Keratinocyte (primary cell): ENCODE data around the gene ZNF787. TPM values are rescaled to one million over a fixed set of nuclear protein-coding genes. Genes with fewer than 3 reads are reported as not detected.

Source experiments
- DNase-seq: peaks from one replicate; pipeline ENCODE4 v3.0.0-alpha.2; 2011; ENCODE audit warnings: low read depth, missing footprints, low spot score
- FAIRE-seq: peaks from 2 replicates; lab custom pipeline; 2011; peaks lifted over from hg19 to GRCh38; lab: Jason Lieb, UNC
- H2AFZ ChIP-seq: 2 replicates; pipeline ENCODE4 v1.6.0; 2012; ENCODE audit warnings: low read length, control low read depth, inconsistent platforms; ENCODE audit not compliant: control insufficient read depth
- H3K27ac ChIP-seq: 2 replicates; pipeline ENCODE4 v1.5.1; 2011; ENCODE audit warnings: low read length; ENCODE audit not compliant: control insufficient read depth, insufficient read depth
- H3K27me3 ChIP-seq: 3 replicates; pipeline ENCODE4 v1.6.0; 2011; ENCODE audit warnings: low read length; ENCODE audit not compliant: control insufficient read depth, insufficient read depth; ENCODE audit errors: extremely low read depth
- H3K36me3 ChIP-seq, 2 experiments: 2 replicates in 1 of 2; 3 replicates in 1 of 2; pipeline ENCODE4 v1.5.1; 2011; ENCODE audit warnings: low read length in 2 of 2, mild to moderate bottlenecking in 1 of 2; ENCODE audit not compliant: control insufficient read depth in 2 of 2, insufficient read depth in 2 of 2; ENCODE audit errors: extremely low read depth in 1 of 2
- H3K4me1 ChIP-seq: 3 replicates; pipeline ENCODE4 v1.5.1; 2011; ENCODE audit warnings: low read length; ENCODE audit not compliant: control insufficient read depth, insufficient read depth; ENCODE audit errors: extremely low read depth
- H3K4me2 ChIP-seq: 3 replicates; pipeline ENCODE4 v1.6.0; 2011; ENCODE audit warnings: low read depth, low read length; ENCODE audit not compliant: control insufficient read depth, insufficient read depth; ENCODE audit errors: extremely low read depth
- H3K4me3 ChIP-seq, 3 experiments: fragments of 200-600 bp in 1 of 3; sonication (generic) in 1 of 3; 2 replicates in 2 of 3; 3 replicates in 1 of 3; pipeline ENCODE4 v1.5.1; 2011 to 2016; ENCODE audit warnings: low read length in 3 of 3, mild to moderate bottlenecking in 3 of 3, control low read depth in 2 of 3, inconsistent platforms in 1 of 3, low read depth in 1 of 3, mixed read lengths in 1 of 3, mixed run types in 1 of 3, moderate library complexity in 1 of 3; ENCODE audit not compliant: control insufficient read depth in 2 of 3, insufficient read depth in 2 of 3; ENCODE audit errors: extremely low read depth in 1 of 3
- H3K79me2 ChIP-seq: 2 replicates; pipeline ENCODE4 v1.6.0; 2012; ENCODE audit warnings: low read length; ENCODE audit not compliant: control insufficient read depth, insufficient read depth
- H3K9ac ChIP-seq: 3 replicates; pipeline ENCODE4 v1.6.0; 2011; ENCODE audit warnings: low read length; ENCODE audit not compliant: control insufficient read depth, insufficient read depth; ENCODE audit errors: extremely low read depth
- H3K9me1 ChIP-seq: 3 replicates; pipeline ENCODE4 v1.6.0; 2011; ENCODE audit warnings: low read length; ENCODE audit not compliant: control insufficient read depth, insufficient read depth; ENCODE audit errors: extremely low read depth
- H3K9me3 ChIP-seq: 2 replicates; pipeline ENCODE4 v1.5.1; 2012; ENCODE audit warnings: low read depth, low read length; ENCODE audit not compliant: control insufficient read depth
- H4K20me1 ChIP-seq: 3 replicates; pipeline ENCODE4 v1.6.0; 2011; ENCODE audit warnings: low read length; ENCODE audit not compliant: control insufficient read depth, insufficient read depth; ENCODE audit errors: extremely low read depth
- EZH2 ChIP-seq: IDR thresholded peaks from one replicate; pipeline ENCODE4 v1.6.1; 2012; ENCODE audit warnings: inconsistent platforms, mild to moderate bottlenecking, low read length, moderate library complexity
- dilution Hi-C: fragments of 300-500 bp; cut with MboI; formaldehyde crosslinking; loops from one replicate; pipeline ENCODE4 v1.7.0; 2020; ENCODE audit warnings: low sequenced_read_pairs; ENCODE audit not compliant: extremely low pct_ligation_motif_present
- polyA plus RNA-seq, 5 experiments: library from polyadenylated mRNA; depleted of rRNA in 3 of 5; stranded (reverse) in 3 of 5; stranded (forward) in 1 of 5; unstranded in 1 of 5; fragments of >200 nt; gene quantifications; 1 replicate in 1 of 5; 2 replicates in 3 of 5; 3 replicates in 1 of 5; pipeline versions ENCODE4 v1.2.1 to v1.2.3, GENCODE V29; 2011 to 2012; ENCODE audit warnings: missing spikeins in 2 of 5, low read depth in 1 of 5, low replicate concordance in 1 of 5
- TF ChIP-seq, protein P1 (sequence below), 3 experiments: IDR thresholded peaks in 1 of 3; conservative IDR thresholded peaks in 1 of 3; optimal IDR thresholded peaks in 1 of 3; 2 replicates in 2 of 3; 3 replicates in 1 of 3; pipeline versions ENCODE3 to v1.5.1; 2011; ENCODE audit warnings: low read length in 3 of 3, mild to moderate bottlenecking in 3 of 3, moderate library complexity in 2 of 3, control low read depth in 1 of 3, inconsistent platforms in 1 of 3; ENCODE audit not compliant: insufficient read depth in 2 of 3; ENCODE audit errors: extremely low read depth in 1 of 3

The ZNF787 gene
- polyA plus RNA-seq, 1 donor (not counting 4 experiments of a cell fraction or from before 2014, with no cell fraction given): 5.6 TPM

GRCh38 chr19:56096665-56097064 lies 24.4 kb downstream of the ZNF787 start:
- Histone ChIP-seq H3K9me3 (no peaks in the 10 kb centered on the region), H3K4me3 (no peak overlapping the region), H3K27me3 (no peaks in the 10 kb centered on the region), H2AFZ (no peak overlapping the region), H3K27ac (no peak overlapping the region), H3K4me2 (no peak overlapping the region), H3K79me2 (peaks cover 56% of the 10 kb centered on the region), H3K9ac (no peak overlapping the region), H3K36me3 (peaks cover 11 to 13% of the 10 kb centered on the region in 2 experiments), H3K4me1 (no peaks in the 10 kb centered on the region), H4K20me1 (peaks cover 3% of the 10 kb centered on the region), H3K9me1 (no peaks in the 10 kb centered on the region)
- FAIRE-seq (no peak), DNase-seq (no peak)
- TF ChIP-seq EZH2: no peak
- TF ChIP-seq, protein P1, sequence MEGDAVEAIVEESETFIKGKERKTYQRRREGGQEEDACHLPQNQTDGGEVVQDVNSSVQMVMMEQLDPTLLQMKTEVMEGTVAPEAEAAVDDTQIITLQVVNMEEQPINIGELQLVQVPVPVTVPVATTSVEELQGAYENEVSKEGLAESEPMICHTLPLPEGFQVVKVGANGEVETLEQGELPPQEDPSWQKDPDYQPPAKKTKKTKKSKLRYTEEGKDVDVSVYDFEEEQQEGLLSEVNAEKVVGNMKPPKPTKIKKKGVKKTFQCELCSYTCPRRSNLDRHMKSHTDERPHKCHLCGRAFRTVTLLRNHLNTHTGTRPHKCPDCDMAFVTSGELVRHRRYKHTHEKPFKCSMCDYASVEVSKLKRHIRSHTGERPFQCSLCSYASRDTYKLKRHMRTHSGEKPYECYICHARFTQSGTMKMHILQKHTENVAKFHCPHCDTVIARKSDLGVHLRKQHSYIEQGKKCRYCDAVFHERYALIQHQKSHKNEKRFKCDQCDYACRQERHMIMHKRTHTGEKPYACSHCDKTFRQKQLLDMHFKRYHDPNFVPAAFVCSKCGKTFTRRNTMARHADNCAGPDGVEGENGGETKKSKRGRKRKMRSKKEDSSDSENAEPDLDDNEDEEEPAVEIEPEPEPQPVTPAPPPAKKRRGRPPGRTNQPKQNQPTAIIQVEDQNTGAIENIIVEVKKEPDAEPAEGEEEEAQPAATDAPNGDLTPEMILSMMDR (optimal IDR thresholded peaks at IDR 0.05 in 1 of 3, IDR thresholded peaks at IDR 0.05 in 1 of 3, conservative IDR thresholded peaks at IDR 0.05 in 1 of 3; ENCODE audit: extremely low read depth in 1 of 3, insufficient read depth in 2 of 3, low read length in 3 of 3): no peak
- dilution Hi-C loops: no loop called here

GRCh38 chr19:56094449-56094848 lies 26.6 kb downstream of the ZNF787 start:
- no peak overlapping the region for H3K4me2 ChIP-seq
- no peaks in the 10 kb centered on the region for H3K9me3 ChIP-seq
- no peak for FAIRE-seq
- peaks cover 9 to 15% of the 10 kb centered on the region in 2 experiments for H3K36me3 ChIP-seq
- H4K20me1 ChIP-seq: peaks cover 22% of the 10 kb centered on the region
- H3K79me2 ChIP-seq: peaks cover 51% of the 10 kb centered on the region
- peaks cover 7% of the 10 kb centered on the region for H3K4me1 ChIP-seq
- no peak overlapping the region for H3K4me3 ChIP-seq
- no peaks in the 10 kb centered on the region for H3K27me3 ChIP-seq
- no peak overlapping the region for H3K27ac ChIP-seq
- TF ChIP-seq EZH2: no peak
- TF ChIP-seq, protein P1 (optimal IDR thresholded peaks at IDR 0.05 in 1 of 3, IDR thresholded peaks at IDR 0.05 in 1 of 3, conservative IDR thresholded peaks at IDR 0.05 in 1 of 3; ENCODE audit: extremely low read depth in 1 of 3, insufficient read depth in 2 of 3, low read length in 3 of 3): no peak
- no peak overlapping the region for H3K9ac ChIP-seq
- dilution Hi-C loops: no loop called here
- H3K9me1 ChIP-seq: no peaks in the 10 kb centered on the region
- H2AFZ ChIP-seq: no peak overlapping the region
- DNase-seq: no peak
